Mesothelial cell of epicardium (in vitro differentiated cells): Measurements from ENCODE around the gene PCSK6. TPM values are rescaled to one million over a fixed set of nuclear protein-coding genes. Genes with fewer than 3 reads are reported as not detected.

ENCODE experiments used
- DNase-seq, 2 experiments: peaks; one replicate each; pipeline ENCODE4 v3.0.0; 2021; ENCODE audit warnings: low spot score in 2 of 2; ENCODE audit not compliant: unreplicated experiment in 2 of 2
- H3K27ac Mint-ChIP-seq: 2 replicates; pipeline ENCODE4 v1.8.0; 2021; ENCODE audit warnings: mixed read lengths
- H3K27me3 Mint-ChIP-seq: 2 replicates; pipeline ENCODE4 v1.8.0; 2021; ENCODE audit warnings: low read depth, mixed read lengths
- H3K36me3 Mint-ChIP-seq: 2 replicates; pipeline ENCODE4 v1.8.0; 2021; ENCODE audit warnings: mixed read lengths
- H3K4me1 Mint-ChIP-seq: 2 replicates; pipeline ENCODE4 v1.8.0; 2021; ENCODE audit warnings: mixed read lengths
- H3K4me3 Mint-ChIP-seq: 2 replicates; pipeline ENCODE4 v1.8.0; 2021; ENCODE audit warnings: mild to moderate bottlenecking, moderate library complexity, mixed read lengths
- H3K9me3 Mint-ChIP-seq: 2 replicates; pipeline ENCODE4 v1.8.0; 2021; ENCODE audit warnings: mixed read lengths
- total RNA-seq: library from RNA; stranded (reverse); gene quantifications from 3 replicates; pipeline ENCODE4 v1.2.1, GENCODE V29; 2021
- TF ChIP-seq, protein P1 (sequence below): fragments of 200-600 bp; sonication (generic); IDR thresholded peaks from one replicate; pipeline ENCODE4 v1.5.0; 2021; ENCODE audit warnings: antibody characterized with exemption; ENCODE audit not compliant: unreplicated experiment

PCSK6 gene
- total RNA-seq, 1 donor from 2014 or later = 4.5 TPM

DNA sequence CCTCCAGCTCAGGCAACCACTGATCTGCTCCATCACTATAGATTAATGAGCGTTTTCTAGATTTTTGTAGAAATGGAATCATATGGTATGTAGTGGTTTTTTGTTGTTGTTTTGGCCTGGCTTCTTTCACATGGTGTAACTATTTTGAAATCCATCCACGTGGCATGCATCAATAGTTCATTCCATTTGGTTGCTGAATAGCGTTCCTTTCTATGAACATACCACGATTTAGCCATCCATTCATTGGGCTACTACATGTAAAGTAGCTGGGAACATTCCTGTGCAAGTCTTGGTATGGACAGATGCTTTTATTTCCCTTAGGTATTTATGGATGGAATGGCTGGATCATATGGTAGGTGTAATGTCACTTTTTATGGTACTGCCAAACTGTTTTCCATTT, 227.0 kb downstream of the PCSK6 start:
- TF ChIP-seq, protein P1, sequence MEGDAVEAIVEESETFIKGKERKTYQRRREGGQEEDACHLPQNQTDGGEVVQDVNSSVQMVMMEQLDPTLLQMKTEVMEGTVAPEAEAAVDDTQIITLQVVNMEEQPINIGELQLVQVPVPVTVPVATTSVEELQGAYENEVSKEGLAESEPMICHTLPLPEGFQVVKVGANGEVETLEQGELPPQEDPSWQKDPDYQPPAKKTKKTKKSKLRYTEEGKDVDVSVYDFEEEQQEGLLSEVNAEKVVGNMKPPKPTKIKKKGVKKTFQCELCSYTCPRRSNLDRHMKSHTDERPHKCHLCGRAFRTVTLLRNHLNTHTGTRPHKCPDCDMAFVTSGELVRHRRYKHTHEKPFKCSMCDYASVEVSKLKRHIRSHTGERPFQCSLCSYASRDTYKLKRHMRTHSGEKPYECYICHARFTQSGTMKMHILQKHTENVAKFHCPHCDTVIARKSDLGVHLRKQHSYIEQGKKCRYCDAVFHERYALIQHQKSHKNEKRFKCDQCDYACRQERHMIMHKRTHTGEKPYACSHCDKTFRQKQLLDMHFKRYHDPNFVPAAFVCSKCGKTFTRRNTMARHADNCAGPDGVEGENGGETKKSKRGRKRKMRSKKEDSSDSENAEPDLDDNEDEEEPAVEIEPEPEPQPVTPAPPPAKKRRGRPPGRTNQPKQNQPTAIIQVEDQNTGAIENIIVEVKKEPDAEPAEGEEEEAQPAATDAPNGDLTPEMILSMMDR = no peak
- DNase-seq = no peak
- peaks cover 2% of the 10 kb centered on the region for H3K4me1 Mint-ChIP-seq
- H3K36me3 Mint-ChIP-seq = no peaks in the 10 kb centered on the region
- peaks cover 14% of the 10 kb centered on the region for H3K27me3 Mint-ChIP-seq
- no peak overlapping the region for H3K27ac Mint-ChIP-seq
- no peak overlapping the region for H3K4me3 Mint-ChIP-seq
- no peaks in the 10 kb centered on the region for H3K9me3 Mint-ChIP-seq

DNA sequence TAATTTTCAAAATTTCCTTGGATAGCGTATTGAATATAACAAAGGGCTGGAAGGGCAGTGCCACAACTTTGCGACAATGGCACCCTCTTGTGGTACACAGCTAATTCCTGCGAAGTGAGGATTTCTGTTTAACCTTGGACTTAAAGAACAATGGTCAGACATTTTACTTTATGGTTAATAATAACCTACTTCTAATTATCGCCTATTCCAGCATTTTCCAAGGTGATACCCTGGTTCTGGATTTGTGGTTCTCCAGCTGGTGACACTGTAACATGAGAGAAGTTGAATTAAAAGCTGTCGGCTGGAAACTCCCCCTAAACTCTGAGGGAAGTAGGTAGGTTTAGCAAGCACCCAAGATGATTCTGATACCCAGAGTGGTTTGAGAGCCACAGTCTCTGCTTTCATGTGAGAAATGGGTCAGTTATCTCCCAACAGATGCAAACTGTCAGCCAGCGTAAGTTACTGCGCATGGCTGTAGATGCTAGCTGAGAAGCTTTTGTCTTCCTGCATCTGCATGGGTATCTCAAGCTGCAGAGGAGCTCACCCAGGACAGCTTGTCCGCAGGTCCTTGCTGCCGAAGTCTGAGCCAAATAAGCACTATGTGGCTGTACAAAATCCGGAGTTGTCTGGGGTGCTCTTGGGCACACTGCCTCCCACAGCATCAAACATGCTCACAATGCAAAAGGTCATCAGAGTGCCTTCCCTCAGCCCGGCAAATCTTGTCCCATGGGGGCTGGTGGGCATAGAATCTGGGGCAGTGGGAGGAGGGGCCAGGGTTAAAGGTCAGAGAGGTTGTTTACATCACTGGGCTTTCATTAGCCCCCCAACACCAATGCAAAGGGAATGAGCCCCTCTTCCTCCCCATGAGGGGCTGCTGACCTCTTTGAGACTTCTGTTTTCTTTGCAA, 231.0 kb downstream of the PCSK6 start:
- peak overlapping the region; percentile 34 for H3K27ac Mint-ChIP-seq
- H3K36me3 Mint-ChIP-seq = no peaks in the 10 kb centered on the region
- H3K9me3 Mint-ChIP-seq = no peaks in the 10 kb centered on the region
- DNase-seq = peak; percentile 35 to 61
- H3K4me3 Mint-ChIP-seq = no peak overlapping the region
- H3K4me1 Mint-ChIP-seq = peaks cover 9% of the 10 kb centered on the region
- TF ChIP-seq, protein P1 = peak; percentile 64
- peaks cover 14% of the 10 kb centered on the region for H3K27me3 Mint-ChIP-seq

DNA sequence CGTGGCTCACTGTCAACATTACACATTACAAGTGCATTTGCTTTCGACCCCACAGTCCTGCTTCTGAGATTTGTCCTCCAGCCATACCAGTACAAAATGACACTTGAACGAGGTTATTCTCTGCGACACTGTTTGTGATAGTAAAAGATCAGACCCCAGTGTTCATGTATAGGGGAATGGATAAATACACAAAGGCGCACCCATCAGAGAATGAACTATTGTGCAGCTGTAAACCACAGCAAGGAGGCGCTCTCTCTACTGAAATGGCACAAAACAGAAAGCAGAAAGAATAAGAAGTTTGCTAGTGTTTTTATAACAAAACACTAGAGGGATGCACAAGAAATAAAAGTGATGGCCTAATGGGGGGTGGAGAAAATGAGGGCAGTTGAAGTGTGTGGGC, 232.8 kb downstream of the PCSK6 start:
- Mint-ChIP-seq H3K4me3 (no peak overlapping the region), H3K27ac (no peak overlapping the region), H3K36me3 (no peaks in the 10 kb centered on the region), H3K9me3 (no peaks in the 10 kb centered on the region), H3K4me1 (peaks cover 20% of the 10 kb centered on the region), H3K27me3 (peaks cover 9% of the 10 kb centered on the region)
- TF ChIP-seq, protein P1 = no peak
- no peak for DNase-seq

DNA sequence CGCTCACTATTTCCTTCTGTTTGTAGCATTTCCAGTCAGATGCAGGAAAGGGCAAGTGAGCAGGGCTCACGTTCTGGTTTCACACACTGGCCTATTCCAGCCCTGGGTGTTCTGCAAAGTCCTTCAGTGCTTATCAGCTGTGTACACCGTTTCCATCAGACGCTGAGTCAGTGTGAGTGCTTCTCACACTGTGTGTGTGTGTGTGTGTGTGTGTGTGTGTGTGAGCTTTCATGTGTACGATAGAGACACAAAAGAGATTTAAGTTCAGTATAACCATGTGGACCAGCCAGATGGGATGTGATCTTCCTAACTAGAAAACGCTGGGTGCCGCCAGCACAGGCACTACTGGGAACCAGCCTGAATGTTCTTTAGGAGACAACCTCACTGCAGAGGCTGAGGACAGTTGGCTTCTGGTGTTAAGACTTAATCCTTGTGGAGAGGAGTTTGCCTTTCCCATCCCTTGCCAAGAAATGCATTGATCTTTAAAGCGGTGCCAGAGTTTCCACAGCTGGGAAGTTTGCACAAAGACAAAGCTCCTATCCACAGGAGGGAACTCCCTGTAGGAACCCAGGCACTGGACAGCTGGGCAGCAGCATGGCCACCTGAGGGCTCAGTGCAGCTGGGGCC, 233.8 kb downstream of the PCSK6 start:
- DNase-seq = no peak
- Mint-ChIP-seq H3K4me1 (peaks cover 21% of the 10 kb centered on the region), H3K27ac (no peak overlapping the region), H3K4me3 (no peak overlapping the region), H3K9me3 (no peaks in the 10 kb centered on the region), H3K36me3 (no peaks in the 10 kb centered on the region), H3K27me3 (peaks cover 9% of the 10 kb centered on the region)
- TF ChIP-seq, protein P1 = no peak

DNA sequence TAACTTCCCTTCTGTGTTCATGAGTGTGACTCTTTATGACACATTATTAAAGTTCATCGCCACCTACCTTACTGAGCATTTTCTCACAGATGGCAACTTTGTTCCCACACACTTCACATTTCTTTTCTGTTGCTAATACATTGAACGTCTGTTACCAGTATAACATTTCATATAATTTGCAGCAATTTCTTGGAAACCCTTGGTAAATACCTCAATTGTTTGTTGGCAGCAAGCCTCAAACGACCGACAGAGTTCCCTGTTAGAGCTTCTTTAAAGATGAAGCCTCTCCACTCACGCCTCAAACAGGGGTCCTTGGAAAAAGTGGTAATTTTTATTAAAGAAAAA, 234.5 kb downstream of the PCSK6 start:
- no peaks in the 10 kb centered on the region for H3K9me3 Mint-ChIP-seq
- no peak for DNase-seq
- peaks cover 6% of the 10 kb centered on the region for H3K27me3 Mint-ChIP-seq
- H3K27ac Mint-ChIP-seq = no peak overlapping the region
- H3K36me3 Mint-ChIP-seq = no peaks in the 10 kb centered on the region
- peaks cover 28% of the 10 kb centered on the region for H3K4me1 Mint-ChIP-seq
- TF ChIP-seq, protein P1 = no peak
- H3K4me3 Mint-ChIP-seq = no peak overlapping the region
